GM21576 (cell line): ENCODE data around the gene S100A16.
"Not testable (repeated sequence)": the region's sequence is repeated elsewhere in the genome, so short reads cannot be mapped to it uniquely, and the experiment has no call there.

Experiments used
- ATAC-seq: cut with Tn5 transposase; IDR thresholded peaks from one replicate; pipeline ENCODE4 v1.9.1; 2021; ENCODE audit warnings: mild to moderate bottlenecking, moderate library complexity; ENCODE audit not compliant: unreplicated experiment

Gene S100A16

DNA sequence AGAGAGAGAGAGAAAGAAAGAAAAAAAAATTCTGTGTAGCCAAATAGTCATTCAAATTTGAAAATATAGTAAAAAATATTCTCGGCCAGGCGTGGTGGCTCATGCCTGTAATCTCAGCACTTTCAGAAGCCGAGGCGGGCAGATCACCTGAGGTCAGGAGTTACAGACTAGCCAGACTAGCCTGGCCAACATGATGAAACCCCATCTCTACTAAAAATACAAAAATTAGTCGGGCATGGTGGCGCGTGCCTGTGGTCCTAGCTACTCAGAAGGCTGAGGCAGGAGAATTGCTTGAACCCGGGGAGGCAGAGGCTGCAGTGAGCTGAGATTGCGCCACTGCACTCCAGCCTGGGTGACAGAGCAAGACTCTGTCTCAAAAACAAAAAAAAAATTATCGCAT lies 24.9 kb downstream of the S100A16 start:
- ATAC-seq: not testable (repeated sequence)

DNA sequence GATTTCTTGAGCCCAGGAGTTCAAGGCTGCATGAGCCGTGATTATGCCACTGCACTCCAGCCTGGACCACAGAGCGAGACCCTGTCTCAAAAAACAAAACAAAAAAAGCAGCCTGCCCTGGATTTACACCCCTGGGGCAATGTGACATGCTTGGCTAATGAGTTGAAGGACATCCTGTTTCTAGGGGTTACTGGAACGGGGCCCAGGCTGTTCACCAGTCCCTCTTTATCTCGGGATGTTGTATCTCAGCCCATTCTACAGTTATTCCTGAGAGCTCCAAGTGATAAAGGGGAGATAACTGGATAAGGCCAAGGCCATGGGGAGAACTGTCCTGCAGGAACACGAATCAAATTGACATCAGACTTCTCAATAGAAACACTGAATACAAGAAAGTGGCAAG lies 25.6 kb downstream of the S100A16 start:
- no peak for ATAC-seq

DNA sequence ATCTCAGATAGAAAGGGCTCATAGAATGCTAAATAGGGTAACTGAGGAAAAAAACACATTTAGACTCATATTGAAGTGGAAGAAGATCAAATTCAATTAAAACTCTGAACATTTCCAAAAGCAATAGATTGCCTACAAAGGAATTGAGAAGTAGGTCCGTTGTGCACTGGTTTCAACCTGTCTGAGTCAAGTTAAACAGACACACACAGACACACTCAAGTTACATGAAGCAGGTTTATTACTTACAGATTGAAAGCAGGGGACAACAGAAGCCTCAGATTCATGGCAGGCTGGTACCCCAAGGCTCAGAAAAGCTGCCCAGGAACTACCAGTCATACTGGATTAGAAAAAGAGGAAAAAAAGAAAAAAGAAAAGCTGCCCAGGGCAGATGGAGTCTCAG lies 26.6 kb downstream of the S100A16 start:
- ATAC-seq: no peak

DNA sequence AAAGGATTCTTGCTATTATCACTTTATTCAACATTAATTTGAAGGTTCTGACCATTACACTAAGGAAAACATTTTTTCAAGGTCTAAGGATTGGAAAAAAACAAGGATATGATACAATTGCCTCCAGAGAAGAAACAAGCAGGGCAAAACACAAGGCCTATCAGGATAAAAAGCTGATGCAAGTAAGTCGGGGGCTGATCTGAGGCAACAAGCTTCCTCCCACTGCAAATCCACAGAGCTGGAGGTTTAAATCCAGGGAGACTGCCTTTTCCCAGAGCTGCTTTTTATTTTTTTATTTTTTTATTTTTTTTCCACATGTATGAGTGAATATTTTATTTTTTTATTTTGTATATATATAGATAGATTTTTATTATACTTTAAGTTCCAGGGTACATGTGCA lies 27.9 kb downstream of the S100A16 start:
- ATAC-seq: no peak

DNA sequence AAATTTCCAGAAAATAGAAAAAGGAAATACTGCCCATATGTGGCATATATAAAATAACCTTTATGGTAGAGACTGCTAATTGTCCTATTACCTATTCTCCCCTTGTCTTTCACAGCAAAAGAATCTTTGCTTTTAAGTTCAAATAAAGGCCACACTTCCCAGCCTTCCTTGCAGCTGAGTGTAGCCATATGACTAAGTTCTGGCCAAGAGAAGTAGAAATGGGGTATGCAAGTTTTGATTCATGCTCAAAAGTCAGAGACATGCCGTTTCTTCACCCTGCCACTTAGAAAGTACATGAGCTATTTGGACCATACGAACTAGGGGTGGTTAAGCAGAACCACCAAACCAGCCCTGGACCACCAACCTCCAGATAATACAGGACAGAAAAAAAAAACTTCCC lies 29.0 kb downstream of the S100A16 start:
- ATAC-seq: no peak

DNA sequence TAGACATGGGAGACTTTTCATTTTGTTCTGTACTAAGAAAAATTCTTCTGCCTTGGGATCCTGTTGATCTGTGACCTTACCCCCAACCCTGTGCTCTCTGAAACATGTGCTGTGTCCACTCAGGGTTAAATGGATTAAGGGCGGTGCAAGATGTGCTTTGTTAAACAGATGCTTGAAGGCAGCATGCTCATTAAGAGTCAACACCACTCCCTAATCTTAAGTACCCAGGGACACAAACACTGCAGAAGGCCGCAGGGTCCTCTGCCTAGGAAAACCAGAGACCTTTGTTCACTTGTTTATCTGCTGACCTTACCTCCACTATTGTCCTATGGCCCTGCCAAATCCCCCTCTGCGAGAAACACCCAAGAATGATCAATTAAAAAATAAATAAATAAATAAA lies 29.4 kb downstream of the S100A16 start:
- ATAC-seq: not testable (repeated sequence)

DNA sequence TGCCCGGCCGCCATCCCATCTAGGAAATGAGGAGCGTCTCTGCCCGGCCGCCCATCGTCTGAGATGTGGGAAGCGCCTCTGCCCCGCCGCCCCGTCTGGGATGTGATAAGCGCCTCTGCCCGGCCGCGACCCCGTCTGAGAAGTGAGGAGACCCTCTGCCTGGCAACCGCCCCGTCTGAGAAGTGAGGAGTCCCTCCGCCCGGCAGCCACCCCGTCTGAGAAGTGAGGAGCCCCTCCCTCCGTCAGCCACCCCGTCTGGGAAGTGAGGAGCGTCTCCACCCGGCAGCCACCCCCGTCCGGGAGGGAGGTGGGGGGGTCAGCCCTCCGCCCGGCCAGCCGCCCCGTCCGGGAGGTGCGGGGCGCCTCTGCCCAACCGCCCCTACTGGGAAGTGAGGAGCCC lies 30.1 kb downstream of the S100A16 start:
- not testable (repeated sequence) for ATAC-seq

DNA sequence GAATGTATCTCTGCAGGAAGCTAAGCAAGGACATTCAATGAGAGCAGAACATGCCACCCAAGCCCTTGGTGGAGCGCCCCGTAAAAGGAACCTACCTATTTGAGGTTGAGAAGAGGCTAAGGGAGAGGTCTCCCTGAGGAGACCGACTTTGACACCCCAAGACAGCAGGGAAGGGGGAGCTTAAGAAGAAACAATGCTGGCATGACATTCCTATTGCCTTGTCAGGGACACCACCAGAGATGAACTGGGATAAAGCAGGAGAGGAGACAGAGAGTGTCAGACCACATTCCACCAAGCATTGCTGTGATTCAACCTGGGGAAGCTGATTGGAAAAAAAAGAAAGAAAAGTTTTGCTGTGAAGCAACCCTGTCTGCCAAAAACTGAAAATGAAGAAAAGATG lies 34.0 kb downstream of the S100A16 start:
- no peak for ATAC-seq

DNA sequence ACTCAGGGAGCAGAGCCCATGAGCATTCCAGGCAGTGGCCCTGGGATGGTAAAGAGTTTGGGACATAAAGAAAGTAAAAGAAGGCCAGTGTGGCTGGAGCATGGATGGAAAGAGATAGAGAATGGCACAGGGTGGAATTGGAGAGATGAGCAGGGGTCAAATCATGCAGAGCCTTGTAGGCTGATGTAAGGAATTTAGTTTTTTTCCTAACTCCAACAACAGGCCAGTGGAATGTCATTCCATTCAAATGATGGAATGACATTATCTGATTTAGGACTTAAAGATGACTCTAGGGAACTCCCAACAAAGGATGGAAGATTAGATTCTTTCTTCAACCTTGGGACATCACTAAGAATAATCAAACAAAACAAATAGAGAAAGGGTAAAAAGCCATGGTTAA lies 34.4 kb downstream of the S100A16 start:
- ATAC-seq: no peak

DNA sequence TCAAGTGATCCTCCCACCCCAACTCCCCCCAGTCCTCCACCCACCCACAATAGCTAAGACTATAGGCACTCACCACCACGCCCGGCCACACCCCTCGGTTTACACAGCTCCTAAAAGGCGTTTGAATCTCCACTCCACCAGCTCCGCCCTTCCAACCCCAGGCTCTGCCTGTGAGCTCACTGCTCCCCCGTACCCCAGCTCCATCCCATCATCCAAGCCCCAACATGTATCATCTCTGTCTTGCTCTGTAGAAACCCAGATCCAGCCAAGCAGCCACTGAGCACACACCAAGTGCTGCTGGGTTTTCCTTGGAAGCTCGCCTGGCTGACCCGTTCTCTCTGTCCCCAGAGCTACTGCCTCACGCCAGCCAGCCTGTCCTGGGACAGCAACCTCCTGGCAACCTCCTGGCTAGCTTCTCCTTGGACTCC lies 35.3 kb downstream of the S100A16 start:
- ATAC-seq: no peak

DNA sequence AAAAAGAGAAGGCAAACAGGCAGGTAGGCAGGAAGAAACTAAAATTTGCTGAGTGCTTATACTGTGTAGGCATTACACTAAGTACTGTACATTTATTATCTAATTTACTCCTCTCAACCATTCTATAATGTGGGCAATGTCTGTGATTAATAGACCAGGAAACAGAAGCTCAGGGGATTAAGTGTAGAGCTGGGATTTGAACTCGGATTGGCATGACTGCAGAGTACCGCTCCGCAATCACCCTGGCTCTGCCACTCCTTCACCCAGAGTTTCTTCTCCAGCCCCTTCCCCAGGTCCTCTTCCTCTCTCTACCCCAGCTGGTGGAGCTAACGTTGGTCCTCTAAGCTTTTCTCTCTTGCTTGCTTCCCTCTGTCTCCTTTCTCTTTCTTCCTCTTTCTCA lies 35.8 kb downstream of the S100A16 start:
- ATAC-seq: no peak

DNA sequence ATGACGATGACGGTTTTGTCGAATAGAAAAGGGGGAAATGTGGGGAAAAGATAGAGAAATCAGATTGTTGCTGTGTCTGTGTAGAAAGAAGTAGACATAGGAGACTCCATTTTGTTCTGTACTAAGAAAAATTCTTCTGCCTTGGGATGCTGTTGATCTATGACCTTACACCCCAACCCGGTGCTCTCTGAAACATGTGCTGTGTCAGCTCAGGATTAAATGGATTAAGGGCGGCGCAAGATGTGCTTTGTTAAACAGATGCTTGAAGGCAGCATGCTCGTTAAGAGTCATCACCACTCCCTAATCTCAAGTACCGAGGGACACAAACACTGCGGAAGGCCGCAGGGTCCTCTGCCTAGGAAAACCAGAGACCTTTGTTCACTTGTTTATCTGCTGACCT lies 37.4 kb downstream of the S100A16 start:
- not testable (repeated sequence) for ATAC-seq

DNA sequence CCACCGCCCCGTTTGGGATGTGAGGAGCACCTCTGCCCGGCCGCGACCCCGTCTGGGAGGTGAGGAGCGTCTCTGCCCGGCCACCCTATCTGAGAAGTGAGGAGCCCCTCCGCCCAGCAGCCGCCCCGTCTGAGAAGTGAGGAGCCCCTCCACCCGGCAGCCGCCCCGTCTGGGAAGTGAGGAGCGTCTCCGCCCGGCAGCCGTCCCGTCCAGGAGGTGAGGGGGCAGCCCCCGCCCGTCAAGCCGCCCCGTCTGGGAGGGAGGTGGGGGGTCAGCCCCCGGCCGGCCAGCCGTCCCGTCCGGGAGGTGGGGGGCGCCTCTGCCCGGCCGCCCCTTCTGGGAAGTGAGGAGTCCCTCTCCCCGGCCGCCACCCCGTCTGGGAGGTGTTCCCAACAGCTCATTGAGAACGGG lies 37.9 kb downstream of the S100A16 start:
- not testable (repeated sequence) for ATAC-seq

DNA sequence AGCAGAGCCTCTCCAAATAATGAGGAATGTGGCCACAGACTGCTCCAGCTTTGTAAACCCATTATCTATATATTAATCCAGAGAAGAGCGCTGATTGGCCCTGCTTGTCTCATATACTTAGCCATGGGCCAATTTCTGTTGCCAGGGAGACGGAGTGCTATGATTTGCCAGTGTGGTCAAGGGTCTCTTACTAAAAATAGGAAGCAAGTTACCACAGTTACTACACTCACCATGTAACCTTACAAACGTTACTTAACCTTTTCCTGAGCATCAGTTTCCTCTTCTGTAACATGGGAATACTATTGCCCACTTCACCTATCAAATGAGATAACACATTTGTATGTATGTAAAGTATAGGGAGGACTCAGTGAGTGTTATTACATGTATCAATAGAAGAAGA lies 39.6 kb downstream of the S100A16 start:
- ATAC-seq: no peak

DNA sequence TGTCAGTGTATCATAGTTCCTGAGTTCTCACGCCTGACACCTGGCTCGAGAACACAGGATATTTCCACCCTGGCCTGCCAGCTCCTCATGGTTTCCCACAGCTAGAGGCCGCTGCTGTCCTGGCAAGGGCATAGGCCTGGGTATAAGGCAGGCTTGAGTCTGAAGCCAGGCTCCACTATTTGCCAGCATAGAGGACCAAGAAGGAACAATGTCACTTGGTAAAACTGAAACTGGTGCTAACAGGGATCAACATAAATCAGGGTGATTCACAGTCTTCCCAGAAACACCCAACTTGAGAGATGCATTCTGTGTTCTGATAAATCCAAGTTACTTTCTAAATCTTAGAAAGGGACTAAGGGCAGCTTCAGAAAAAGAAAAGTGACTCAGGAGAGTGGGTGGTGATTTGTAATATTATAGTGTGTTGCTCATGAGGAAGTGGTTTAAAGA lies 40.3 kb downstream of the S100A16 start:
- ATAC-seq: peak; percentile 81

DNA sequence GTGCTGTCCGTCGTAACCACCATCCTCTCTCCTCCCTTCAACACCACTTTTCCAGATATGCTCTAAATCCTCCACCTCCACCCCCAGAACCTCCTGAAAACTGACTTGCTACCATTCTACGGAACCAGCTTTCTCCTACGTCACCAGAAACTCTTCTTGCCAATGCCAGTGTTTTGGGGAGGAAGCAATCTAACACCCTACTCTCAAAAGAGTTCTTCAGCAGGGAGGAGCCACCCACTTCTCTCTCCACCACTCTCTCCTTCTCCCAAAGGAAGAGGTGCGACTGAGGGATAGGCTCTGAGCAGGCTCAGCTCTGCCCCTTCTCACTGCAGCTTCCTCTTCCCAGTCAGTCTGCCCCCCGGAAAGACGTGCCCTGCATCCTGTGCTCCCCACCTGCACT lies 41.2 kb downstream of the S100A16 start:
- ATAC-seq: no peak

DNA sequence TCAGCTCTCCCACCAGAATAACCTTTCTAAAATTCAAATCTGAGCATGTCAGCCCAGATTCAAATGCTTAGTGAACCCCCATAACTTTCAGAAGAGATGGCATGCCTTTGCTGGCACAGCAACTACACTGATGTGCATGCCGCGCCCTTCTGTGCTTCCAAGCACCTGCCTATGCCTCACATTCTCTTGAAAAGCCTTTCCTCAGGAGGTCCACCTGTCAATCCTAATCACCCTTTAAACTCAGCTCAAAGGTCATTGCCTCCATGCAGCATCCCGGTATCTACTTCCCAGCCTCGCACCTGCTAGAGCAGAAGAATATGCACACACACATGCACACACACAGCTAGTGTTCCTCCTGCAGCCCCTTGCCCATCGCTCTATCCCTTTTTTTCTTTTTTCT lies 42.1 kb downstream of the S100A16 start:
- no peak for ATAC-seq

DNA sequence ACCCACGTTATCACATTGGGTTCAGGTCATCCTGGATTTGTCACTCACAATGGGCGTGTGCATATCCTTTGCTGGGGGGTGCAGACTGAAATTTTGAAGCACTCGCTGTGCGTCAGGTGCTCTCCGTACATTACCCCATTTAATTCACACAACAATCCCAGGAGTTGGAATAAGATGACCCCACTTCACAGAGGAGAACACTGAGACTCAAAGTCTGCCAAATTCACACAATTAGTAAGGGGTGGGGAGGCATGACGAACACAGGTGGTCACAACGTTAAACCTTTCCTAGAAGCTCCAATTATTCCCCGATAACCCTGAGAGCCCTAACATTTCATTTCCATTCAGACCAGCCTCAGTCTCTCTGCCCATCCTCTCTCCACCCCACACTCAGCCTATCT lies 43.5 kb downstream of the S100A16 start:
- ATAC-seq: no peak

DNA sequence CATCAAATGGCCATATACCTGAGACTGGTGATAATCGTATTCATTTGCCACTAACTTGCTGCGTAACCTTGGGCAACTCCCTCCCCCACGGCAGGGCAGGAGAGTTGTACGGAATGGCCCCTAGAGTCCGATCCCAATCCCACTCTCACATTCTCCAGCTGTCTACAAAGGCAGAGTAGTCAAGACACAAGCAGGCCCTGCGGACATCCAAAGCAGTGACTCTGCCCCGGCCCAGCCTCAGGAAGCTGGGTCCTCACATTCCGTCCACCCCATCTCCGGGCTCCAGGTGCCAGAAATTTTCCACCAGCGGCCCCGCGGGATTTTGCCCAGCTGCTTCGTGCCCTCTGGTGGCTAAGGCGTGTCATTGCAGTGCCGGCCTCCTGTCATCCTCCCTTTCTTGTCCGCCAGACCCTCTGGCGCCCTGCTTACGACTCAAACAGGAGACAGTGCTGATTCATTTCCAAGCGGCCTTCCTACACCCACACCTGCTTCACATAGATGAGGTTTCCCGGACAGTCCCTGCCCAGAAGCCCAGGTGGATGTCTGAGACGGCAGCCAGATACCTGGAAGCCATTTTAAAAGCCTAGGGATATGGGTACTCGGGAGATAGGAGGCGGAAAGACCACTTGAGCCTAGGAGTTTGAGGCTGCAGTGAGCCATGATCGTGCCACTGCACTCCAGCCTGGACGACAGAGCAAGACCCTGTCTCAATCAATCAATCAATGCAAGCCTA lies 44.4 kb downstream of the S100A16 start:
- no peak for ATAC-seq

DNA sequence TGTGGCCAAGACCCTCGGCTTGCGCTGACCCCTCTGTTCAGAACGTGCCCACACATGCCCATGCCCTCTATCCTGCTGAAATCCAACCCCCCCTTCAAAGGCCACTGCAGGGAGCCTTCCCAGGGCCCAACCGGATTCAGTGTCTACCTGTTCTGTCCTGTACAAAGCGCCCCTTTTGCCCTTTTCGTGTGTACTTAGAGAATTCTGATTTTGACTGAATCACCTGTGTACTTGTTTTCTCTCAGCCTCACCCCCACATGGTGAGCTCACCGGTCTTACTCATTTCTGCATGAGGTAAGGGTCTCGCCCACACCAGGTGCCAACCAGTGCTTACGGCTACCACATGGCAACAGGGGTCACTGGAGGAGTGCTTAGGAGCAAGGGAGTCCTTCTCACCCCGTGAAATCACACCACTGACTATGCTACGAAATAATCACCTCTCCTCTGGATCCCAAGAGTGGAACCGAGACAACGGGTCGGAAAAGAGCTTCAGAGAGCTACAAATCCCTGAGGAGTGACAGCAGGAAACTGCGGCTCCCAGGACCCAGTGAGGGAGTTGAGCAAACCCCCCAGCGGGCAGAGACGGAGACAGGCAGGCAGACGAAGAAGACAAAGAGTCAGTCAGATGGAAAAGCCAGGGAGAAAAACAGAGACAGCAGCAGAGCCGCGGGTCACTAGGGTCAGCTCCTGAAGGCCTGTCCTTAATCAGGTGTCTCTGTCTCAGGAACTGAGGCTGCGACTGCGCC lies 45.1 kb downstream of the S100A16 start:
- no peak for ATAC-seq

DNA sequence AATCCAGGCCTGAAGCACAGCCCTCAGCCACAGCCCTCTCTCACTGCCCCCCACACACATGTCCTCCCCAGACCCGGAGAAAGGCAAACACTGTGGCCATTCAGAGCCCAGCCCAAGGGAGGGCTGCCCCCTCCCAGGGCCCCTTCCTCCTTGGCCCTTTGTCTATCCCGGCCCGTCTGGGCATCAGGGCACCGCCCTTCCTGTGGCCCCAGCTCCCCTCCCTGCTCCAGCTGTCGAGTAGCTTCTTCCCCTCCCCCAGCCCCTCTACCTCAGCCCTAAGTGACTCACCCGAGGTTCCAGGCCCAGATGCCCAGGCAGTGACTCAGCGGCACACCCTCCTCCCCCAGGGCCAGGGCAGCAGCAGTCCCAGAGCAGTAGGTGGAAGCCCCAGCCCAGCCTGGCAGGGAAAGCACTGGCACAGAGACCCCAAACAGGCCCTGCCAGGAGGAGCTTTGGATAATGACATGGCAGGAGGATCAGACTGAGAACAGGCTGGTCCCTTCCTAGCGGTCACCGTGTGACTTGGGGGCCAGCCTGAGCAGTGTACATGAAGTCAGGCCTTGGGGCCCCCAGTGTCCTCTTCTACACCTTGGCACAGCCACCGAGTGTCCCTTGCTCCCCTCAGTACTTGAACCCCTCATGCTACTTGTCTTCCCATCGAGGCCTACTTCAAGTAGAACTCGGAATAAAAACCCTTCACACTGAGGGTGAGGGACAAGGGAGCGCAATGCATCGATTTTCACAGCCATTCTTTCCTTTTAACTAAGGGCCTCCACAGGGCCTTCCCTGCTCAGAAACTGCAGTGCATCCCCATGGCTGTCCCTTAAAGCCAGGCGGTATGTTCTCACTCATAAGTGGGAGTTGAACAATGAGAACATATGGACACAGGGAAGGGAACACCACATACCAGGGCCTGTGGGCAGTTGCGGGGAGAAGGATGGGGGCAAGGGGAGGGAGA lies 46.2 kb downstream of the S100A16 start:
- ATAC-seq: no peak
